Thyroid gland (tissue), 4 donors: Measurements from ENCODE around the gene LTB4R.

Source experiments
- POLR2A ChIP-seq, 2 donors: fragments of 450-650 bp; IDR thresholded peaks; one replicate each; pipeline ENCODE4 v1.6.1; 2017; ENCODE audit warnings: antibody characterized with exemption in 2 of 2, mild to moderate bottlenecking in 2 of 2, moderate library complexity in 1 of 2
- TF ChIP-seq, protein P1 (sequence below), 6 experiments: fragments of 200-600 bp in 3 of 6; fragments of 450-650 bp in 3 of 6; sonication (generic) in 3 of 6; IDR thresholded peaks; one replicate each; pipeline ENCODE4 v1.5.1; 2016 to 2019; ENCODE audit warnings: antibody characterized with exemption in 6 of 6, mild to moderate bottlenecking in 2 of 6, inconsistent platforms in 1 of 6, moderate library complexity in 1 of 6

DNA sequence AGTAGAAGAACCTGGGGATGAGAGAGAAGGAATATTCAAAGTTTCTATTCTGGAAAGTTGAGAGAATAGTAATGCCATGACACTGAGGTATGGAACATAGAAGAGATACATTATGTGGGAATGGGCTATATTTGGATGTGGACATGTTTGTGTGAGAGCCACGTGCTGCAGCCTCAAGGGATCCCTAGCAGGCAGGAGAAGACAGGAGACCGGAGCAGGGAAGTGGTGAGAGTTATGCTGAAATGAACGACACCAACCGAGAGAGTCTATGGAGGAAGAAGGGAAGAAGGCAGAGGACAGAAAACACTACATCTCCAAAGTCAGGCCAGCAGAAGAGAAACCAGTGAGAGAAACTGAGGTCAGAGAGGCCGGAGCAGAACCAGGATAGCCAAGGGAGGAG lies 38.4 kb downstream of the LTB4R start:
- TF ChIP-seq, protein P1, sequence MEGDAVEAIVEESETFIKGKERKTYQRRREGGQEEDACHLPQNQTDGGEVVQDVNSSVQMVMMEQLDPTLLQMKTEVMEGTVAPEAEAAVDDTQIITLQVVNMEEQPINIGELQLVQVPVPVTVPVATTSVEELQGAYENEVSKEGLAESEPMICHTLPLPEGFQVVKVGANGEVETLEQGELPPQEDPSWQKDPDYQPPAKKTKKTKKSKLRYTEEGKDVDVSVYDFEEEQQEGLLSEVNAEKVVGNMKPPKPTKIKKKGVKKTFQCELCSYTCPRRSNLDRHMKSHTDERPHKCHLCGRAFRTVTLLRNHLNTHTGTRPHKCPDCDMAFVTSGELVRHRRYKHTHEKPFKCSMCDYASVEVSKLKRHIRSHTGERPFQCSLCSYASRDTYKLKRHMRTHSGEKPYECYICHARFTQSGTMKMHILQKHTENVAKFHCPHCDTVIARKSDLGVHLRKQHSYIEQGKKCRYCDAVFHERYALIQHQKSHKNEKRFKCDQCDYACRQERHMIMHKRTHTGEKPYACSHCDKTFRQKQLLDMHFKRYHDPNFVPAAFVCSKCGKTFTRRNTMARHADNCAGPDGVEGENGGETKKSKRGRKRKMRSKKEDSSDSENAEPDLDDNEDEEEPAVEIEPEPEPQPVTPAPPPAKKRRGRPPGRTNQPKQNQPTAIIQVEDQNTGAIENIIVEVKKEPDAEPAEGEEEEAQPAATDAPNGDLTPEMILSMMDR (IDR thresholded peaks at IDR 0.05): no peak
- no peak for TF ChIP-seq POLR2A (IDR thresholded peaks at IDR 0.05)
